HCT116 (cell line): Measurements from ENCODE around the gene PAQR4. TPM values are rescaled to one million over a fixed set of nuclear protein-coding genes. Genes with fewer than 3 reads are reported as not detected.

ENCODE experiments used
- ATAC-seq: fragments of 200-7000 bp; cut with Tn5 transposase; 2 replicates; pipeline ENCODE4 v1.9.1; 2020; ENCODE audit warnings: mild to moderate bottlenecking, moderate library complexity
- BruUV-seq: library from RNA; stranded (reverse); fragments of 400-500 nt; replicated peaks from 2 replicates; lab custom pipeline; 2021; lab: Mats Ljungman, UMichigan
- CTCF ChIA-PET: fragments of 300-600 bp; sonication (Branson Sonifier 250); formaldehyde crosslinking; loops from one replicate; lab custom pipeline; 2021; ENCODE audit warnings: antibody characterized with exemption; lab: Charles Lee
- POLR2A ChIA-PET: fragments of 300-600, 350-600 bp; sonication (Branson Sonifier 250); formaldehyde crosslinking; loops from one replicate; lab custom pipeline; 2021; ENCODE audit warnings: antibody characterized with exemption; lab: Charles Lee
- RAD21 ChIA-PET, 2 experiments: fragments of 300-600 bp; sonication (Branson Sonifier 250); formaldehyde crosslinking; loops; one replicate each; lab custom pipeline; 2023; ENCODE audit warnings: low total read pairs in 2 of 2; ENCODE audit not compliant: uncharacterized antibody in 2 of 2, unreplicated experiment in 2 of 2, low non-redundant PET in 1 of 2; lab: Charles Lee
- DNase-seq: peaks from one replicate; pipeline ENCODE4 v3.0.0-alpha.2; 2010; ENCODE audit warnings: low read depth, low spot score
- H2AFZ ChIP-seq: fragments of 200-600 bp; shearing (Covaris generic), sonication (generic); 2 replicates; pipeline ENCODE4 v1.6.1; 2017; ENCODE audit warnings: low read depth, mixed run types, mixed read lengths, antibody characterized with exemption, low read length; ENCODE audit not compliant: poor library complexity, severe bottlenecking
- H3K27ac ChIP-seq: 2 replicates; pipeline ENCODE4 v1.5.1; 2012; ENCODE audit warnings: low read depth, low read length
- H3K27me3 ChIP-seq: fragments of 200-600 bp; sonication (generic); 2 replicates; pipeline ENCODE4 v1.6.1; 2016; ENCODE audit warnings: mixed run types, low read length, mixed read lengths; ENCODE audit not compliant: insufficient read depth
- H3K36me3 ChIP-seq, 2 experiments: fragments of 200-500 bp in 1 of 2; fragments of 200-600 bp in 1 of 2; sonication (Bioruptor generic) in 1 of 2; sonication (generic) in 1 of 2; 2 replicates each; pipeline versions ENCODE4 v1.5.1 to v1.6.1; 2014 to 2016; ENCODE audit warnings: low read length in 2 of 2, inconsistent platforms in 1 of 2, mixed read lengths in 1 of 2, mixed run types in 1 of 2; ENCODE audit not compliant: insufficient read depth in 2 of 2, control insufficient read depth in 1 of 2
- H3K4me1 ChIP-seq, 2 experiments: fragments of 200-600 bp in 1 of 2; sonication (generic) in 1 of 2; 2 replicates each; pipeline versions ENCODE4 v1.5.1 to v1.6.1; 2012 to 2017; ENCODE audit warnings: low read length in 2 of 2, inconsistent platforms in 1 of 2, mild to moderate bottlenecking in 1 of 2, mixed read lengths in 1 of 2, mixed run types in 1 of 2, moderate library complexity in 1 of 2; ENCODE audit not compliant: insufficient read depth in 2 of 2, control insufficient read depth in 1 of 2
- H3K4me2 ChIP-seq: fragments of 200-600 bp; sonication (generic); 2 replicates; pipeline ENCODE4 v1.6.1; 2017; ENCODE audit warnings: mixed run types, low read length, mixed read lengths
- H3K4me3 ChIP-seq, 2 experiments: fragments of 200-600 bp in 1 of 2; sonication (generic) in 1 of 2; replicated peaks in 1 of 2; 2 replicates each; pipeline ENCODE4 v1.5.1; 2011 to 2016; ENCODE audit warnings: low read length in 2 of 2, control low read depth in 1 of 2, low read depth in 1 of 2, mild to moderate bottlenecking in 1 of 2, mixed read lengths in 1 of 2, mixed run types in 1 of 2
- H3K79me2 ChIP-seq: fragments of 200-600 bp; sonication (generic); 2 replicates; pipeline ENCODE4 v1.6.1; 2017; ENCODE audit warnings: mild to moderate bottlenecking, mixed run types, low read length, moderate library complexity, mixed read lengths; ENCODE audit not compliant: insufficient read depth
- H3K9ac ChIP-seq: fragments of 200-600 bp; sonication (generic); 2 replicates; pipeline ENCODE4 v1.6.1; 2016; ENCODE audit warnings: low read length, mixed read lengths
- H3K9me2 ChIP-seq: fragments of 200-600 bp; sonication (generic), shearing (Covaris generic); 2 replicates; pipeline ENCODE4 v1.6.1; 2017; ENCODE audit warnings: mixed run types, mild to moderate bottlenecking, moderate library complexity; ENCODE audit not compliant: insufficient read depth
- H3K9me3 ChIP-seq, 2 experiments: fragments of 200-500 bp in 1 of 2; fragments of 200-600 bp in 1 of 2; sonication (Bioruptor generic) in 1 of 2; sonication (generic) in 1 of 2; 2 replicates each; pipeline ENCODE4 v1.6.1; 2014 to 2017; ENCODE audit warnings: low read length in 2 of 2, mixed read lengths in 2 of 2, inconsistent platforms in 1 of 2, low read depth in 1 of 2, mild to moderate bottlenecking in 1 of 2, mixed run types in 1 of 2, moderate library complexity in 1 of 2; ENCODE audit not compliant: control insufficient read depth in 1 of 2, insufficient read depth in 1 of 2
- H4K20me1 ChIP-seq: fragments of 200-600 bp; sonication (generic), shearing (Covaris generic); 2 replicates; pipeline ENCODE4 v1.6.1; 2017; ENCODE audit warnings: mixed run types, mild to moderate bottlenecking, moderate library complexity; ENCODE audit not compliant: insufficient read depth
- CBX3 ChIP-seq: IDR thresholded peaks from 2 replicates; pipeline ENCODE4 v1.6.1; 2012; ENCODE audit warnings: low read depth
- ELF1 ChIP-seq: IDR thresholded peaks from 2 replicates; pipeline ENCODE4 v1.6.1; 2012; ENCODE audit warnings: low read depth, borderline replicate concordance
- EZH2 ChIP-seq: fragments of 200-600 bp; sonication (generic); IDR thresholded peaks from 2 replicates; pipeline ENCODE4 v1.6.1; 2017; ENCODE audit warnings: antibody characterized with exemption, mixed run types
- EZH2phosphoT487 ChIP-seq: fragments of 200-600 bp; IDR thresholded peaks from 2 replicates; pipeline ENCODE4 v1.6.1; 2018; ENCODE audit warnings: antibody characterized with exemption, borderline replicate concordance
- JUND ChIP-seq: IDR thresholded peaks from 2 replicates; pipeline ENCODE4 v1.6.1; 2012
- POLR2AphosphoS5 ChIP-seq: IDR thresholded peaks from 2 replicates; pipeline ENCODE4 v1.6.1; 2011; ENCODE audit warnings: mild to moderate bottlenecking, low read depth, low read length, moderate library complexity
- SIN3A ChIP-seq: IDR thresholded peaks from 2 replicates; pipeline ENCODE4 v1.6.1; 2012; ENCODE audit warnings: low read depth
- SP1 ChIP-seq: IDR thresholded peaks from 2 replicates; pipeline ENCODE4 v1.6.1; 2012; ENCODE audit warnings: low read depth
- YY1 ChIP-seq: IDR thresholded peaks from 2 replicates; pipeline ENCODE4 v1.6.1; 2011; ENCODE audit warnings: low read length, low read depth, moderate library complexity, mild to moderate bottlenecking; ENCODE audit not compliant: insufficient replicate concordance; ENCODE audit errors: extremely low read depth
- ZFX ChIP-seq: fragments of 450-650 bp; IDR thresholded peaks from 2 replicates; pipeline ENCODE4 v1.6.1; 2017
- intact Hi-C: fragments of 100-400 bp; cut with micrococcal nuclease; formaldehyde crosslinking; loops from 2 replicates; pipeline ENCODE4 v1.10.0; 2022
- total RNA-seq: library from RNA; stranded (reverse); gene quantifications from one replicate; pipeline ENCODE4 v1.2.1, GENCODE V29; 2021; ENCODE audit not compliant: unreplicated experiment
- TF ChIP-seq, protein P1 (sequence below): IDR thresholded peaks from 2 replicates; pipeline ENCODE4 v1.6.1; 2011; ENCODE audit warnings: mild to moderate bottlenecking, low read length, moderate library complexity; ENCODE audit not compliant: insufficient replicate concordance; ENCODE audit errors: extremely low read depth
- TF ChIP-seq, protein P2 (sequence below), 3 experiments: fragments of 200-600 bp in 1 of 3; sonication (generic) in 1 of 3; IDR thresholded peaks in 2 of 3; conservative IDR thresholded peaks in 1 of 3; 2 replicates each; pipeline ENCODE4 v1.5.1; 2012 to 2017; ENCODE audit warnings: low read depth in 2 of 3, low read length in 2 of 3, antibody characterized with exemption in 1 of 3, borderline replicate concordance in 1 of 3, control low read depth in 1 of 3, mild to moderate bottlenecking in 1 of 3, mixed read lengths in 1 of 3, mixed run types in 1 of 3, moderate library complexity in 1 of 3; ENCODE audit not compliant: insufficient read depth in 1 of 3
- TF ChIP-seq, protein P3 (sequence below): IDR thresholded peaks from 2 replicates; pipeline ENCODE4 v1.6.1; 2012

PAQR4 gene
- total RNA-seq, 1 experiment from 2014 or later = 45.6 TPM

DNA sequence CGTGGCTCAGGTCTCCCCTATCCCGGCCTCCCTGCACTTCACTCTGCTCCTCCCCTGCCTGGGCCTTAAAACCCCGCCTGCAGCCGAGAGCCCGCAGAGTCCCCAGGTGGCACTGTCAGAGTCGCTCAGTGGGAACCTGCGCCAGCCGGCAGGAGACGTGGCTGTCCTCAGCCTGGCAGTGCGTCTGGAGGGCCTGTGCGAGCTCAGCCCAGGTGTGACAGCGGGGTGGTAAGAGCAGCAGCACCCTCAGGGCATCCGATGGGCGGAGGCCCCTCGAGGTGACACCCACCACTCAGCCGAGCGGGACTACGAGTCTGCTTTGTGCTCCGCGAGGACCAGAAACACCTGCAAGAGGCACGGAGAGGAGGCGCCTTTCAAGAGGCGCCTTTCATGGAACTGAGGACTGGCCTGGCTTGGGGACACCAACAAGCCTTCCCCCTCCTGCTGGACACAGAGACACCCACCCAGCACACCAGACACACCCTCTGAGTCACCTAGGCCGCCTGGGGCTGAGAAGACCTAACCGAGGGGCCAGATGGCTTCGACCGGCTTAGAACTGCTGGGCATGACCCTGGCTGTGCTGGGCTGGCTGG is 43.8 kb downstream of the PAQR4 start, which contains the start of gene CLDN9:
Gene CLDN9, plus strand, starts transcription at position 96 of the 593 bp plus-strand sequence. Its CDS starts 440 bp downstream, at position 536.
- H3K9me2 ChIP-seq = no peaks in the 10 kb centered on the region
- H3K4me3 ChIP-seq = peak within 1 kb of the TSS in 1 of 2 experiments; percentile 22; a peak in 2 of 4 replicates
- H2AFZ ChIP-seq = no peak within 1 kb of the TSS
- no peaks in the 10 kb centered on the region for H3K79me2 ChIP-seq
- H3K36me3 ChIP-seq = no peaks in the 10 kb centered on the region
- no peaks in the 10 kb centered on the region for H4K20me1 ChIP-seq
- H3K4me1 ChIP-seq = peaks cover 52 to 84% of the 10 kb centered on the region in 2 experiments
- CTCF ChIA-PET = interaction anchor here (1.0 to 1.2 kb wide), 2 partner anchors 10 to 15 kb away, joined by 3 to 4 read pairs; no protein-coding TSS in a partner anchor
- H3K27me3 ChIP-seq = no peaks in the 10 kb centered on the region
- H3K9ac ChIP-seq = peak within 1 kb of the TSS; percentile 48
- intact Hi-C loops = no loop called here
- peak within 1 kb of the TSS; percentile 79 for H3K4me2 ChIP-seq
- H3K27ac ChIP-seq = peak within 1 kb of the TSS; percentile 37; the same call in 1 of the 2 replicates
- DNase-seq (no peak), ATAC-seq (peak; percentile 64)
- no TSS peak for BruUV-seq
- H3K9me3 ChIP-seq = no peaks in the 10 kb centered on the region
- POLR2A ChIA-PET = interaction anchor here (1.8 kb wide), 1 partner anchor 8 kb away, joined by 9 read pairs; the partner anchor contains the start of gene TNFRSF12A
- no peak for TF ChIP-seq JUND
- peak; percentile 48 for TF ChIP-seq POLR2AphosphoS5
- RAD21 ChIA-PET = no interaction called here

DNA sequence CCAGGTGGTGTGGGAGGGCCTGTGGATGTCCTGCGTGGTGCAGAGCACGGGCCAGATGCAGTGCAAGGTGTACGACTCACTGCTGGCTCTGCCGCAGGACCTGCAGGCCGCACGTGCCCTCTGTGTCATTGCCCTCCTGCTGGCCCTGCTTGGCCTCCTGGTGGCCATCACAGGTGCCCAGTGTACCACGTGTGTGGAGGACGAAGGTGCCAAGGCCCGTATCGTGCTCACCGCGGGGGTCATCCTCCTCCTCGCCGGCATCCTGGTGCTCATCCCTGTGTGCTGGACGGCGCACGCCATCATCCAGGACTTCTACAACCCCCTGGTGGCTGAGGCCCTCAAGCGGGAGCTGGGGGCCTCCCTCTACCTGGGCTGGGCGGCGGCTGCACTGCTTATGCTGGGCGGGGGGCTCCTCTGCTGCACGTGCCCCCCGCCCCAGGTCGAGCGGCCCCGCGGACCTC is 44.4 kb downstream of the PAQR4 start:
- peak overlapping the region in 1 of 2 experiments; percentile 22; a peak in 1 of 4 replicates for H3K4me3 ChIP-seq
- H3K27me3 ChIP-seq = no peaks in the 10 kb centered on the region
- intact Hi-C loops = no loop called here
- H4K20me1 ChIP-seq = no peaks in the 10 kb centered on the region
- ChIA-PET RAD21 (no interaction called here), CTCF (interaction anchor here (1.0 kb wide), 1 partner anchor 10 kb away, joined by 3 read pairs; no protein-coding TSS in a partner anchor), POLR2A (interaction anchor here (1.0 kb wide), 1 partner anchor 9 kb away, joined by 5 read pairs; no protein-coding TSS in a partner anchor)
- peaks cover 52 to 84% of the 10 kb centered on the region in 2 experiments for H3K4me1 ChIP-seq
- H3K9me2 ChIP-seq = no peaks in the 10 kb centered on the region
- BruUV-seq = no TSS peak
- ATAC-seq (peak; percentile 35), DNase-seq (no peak)
- no peaks in the 10 kb centered on the region for H3K79me2 ChIP-seq
- H3K4me2 ChIP-seq = peak overlapping the region; percentile 79
- no peaks in the 10 kb centered on the region for H3K36me3 ChIP-seq
- H3K9ac ChIP-seq = peak overlapping the region; percentile 48
- H3K27ac ChIP-seq = peak overlapping the region; percentile 37; the same call in 1 of the 2 replicates
- TF ChIP-seq CBX3 (no peak), SP1 (no peak), POLR2AphosphoS5 (no peak), ELF1 (no peak), YY1 (no peak), ZFX (0 out of 2 replicates have a peak, but pooled peaks have one; percentile 25), SIN3A (no peak), EZH2phosphoT487 (no peak), EZH2 (no peak)
- TF ChIP-seq, protein P1, sequence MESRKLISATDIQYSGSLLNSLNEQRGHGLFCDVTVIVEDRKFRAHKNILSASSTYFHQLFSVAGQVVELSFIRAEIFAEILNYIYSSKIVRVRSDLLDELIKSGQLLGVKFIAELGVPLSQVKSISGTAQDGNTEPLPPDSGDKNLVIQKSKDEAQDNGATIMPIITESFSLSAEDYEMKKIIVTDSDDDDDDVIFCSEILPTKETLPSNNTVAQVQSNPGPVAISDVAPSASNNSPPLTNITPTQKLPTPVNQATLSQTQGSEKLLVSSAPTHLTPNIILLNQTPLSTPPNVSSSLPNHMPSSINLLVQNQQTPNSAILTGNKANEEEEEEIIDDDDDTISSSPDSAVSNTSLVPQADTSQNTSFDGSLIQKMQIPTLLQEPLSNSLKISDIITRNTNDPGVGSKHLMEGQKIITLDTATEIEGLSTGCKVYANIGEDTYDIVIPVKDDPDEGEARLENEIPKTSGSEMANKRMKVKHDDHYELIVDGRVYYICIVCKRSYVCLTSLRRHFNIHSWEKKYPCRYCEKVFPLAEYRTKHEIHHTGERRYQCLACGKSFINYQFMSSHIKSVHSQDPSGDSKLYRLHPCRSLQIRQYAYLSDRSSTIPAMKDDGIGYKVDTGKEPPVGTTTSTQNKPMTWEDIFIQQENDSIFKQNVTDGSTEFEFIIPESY = no peak
- TF ChIP-seq, protein P2, sequence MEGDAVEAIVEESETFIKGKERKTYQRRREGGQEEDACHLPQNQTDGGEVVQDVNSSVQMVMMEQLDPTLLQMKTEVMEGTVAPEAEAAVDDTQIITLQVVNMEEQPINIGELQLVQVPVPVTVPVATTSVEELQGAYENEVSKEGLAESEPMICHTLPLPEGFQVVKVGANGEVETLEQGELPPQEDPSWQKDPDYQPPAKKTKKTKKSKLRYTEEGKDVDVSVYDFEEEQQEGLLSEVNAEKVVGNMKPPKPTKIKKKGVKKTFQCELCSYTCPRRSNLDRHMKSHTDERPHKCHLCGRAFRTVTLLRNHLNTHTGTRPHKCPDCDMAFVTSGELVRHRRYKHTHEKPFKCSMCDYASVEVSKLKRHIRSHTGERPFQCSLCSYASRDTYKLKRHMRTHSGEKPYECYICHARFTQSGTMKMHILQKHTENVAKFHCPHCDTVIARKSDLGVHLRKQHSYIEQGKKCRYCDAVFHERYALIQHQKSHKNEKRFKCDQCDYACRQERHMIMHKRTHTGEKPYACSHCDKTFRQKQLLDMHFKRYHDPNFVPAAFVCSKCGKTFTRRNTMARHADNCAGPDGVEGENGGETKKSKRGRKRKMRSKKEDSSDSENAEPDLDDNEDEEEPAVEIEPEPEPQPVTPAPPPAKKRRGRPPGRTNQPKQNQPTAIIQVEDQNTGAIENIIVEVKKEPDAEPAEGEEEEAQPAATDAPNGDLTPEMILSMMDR (IDR thresholded peaks at IDR 0.05 in 2 of 3, conservative IDR thresholded peaks at IDR 0.05 in 1 of 3; ENCODE audit: borderline replicate concordance in 1 of 3, insufficient read depth in 1 of 3, low read depth in 2 of 3, low read length in 2 of 3) = peak in 1 of 3 experiments; percentile 8; a peak in 1 of 6 replicates
- TF ChIP-seq, protein P3, sequence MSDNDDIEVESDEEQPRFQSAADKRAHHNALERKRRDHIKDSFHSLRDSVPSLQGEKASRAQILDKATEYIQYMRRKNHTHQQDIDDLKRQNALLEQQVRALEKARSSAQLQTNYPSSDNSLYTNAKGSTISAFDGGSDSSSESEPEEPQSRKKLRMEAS = no peak
- no peak overlapping the region for H2AFZ ChIP-seq
- H3K9me3 ChIP-seq = no peaks in the 10 kb centered on the region
